Rectal smooth muscle tissue (tissue), 1 donor: Measurements from ENCODE around the gene COL27A1.

ENCODE experiments used
- H3K27ac ChIP-seq: one replicate; pipeline ENCODE4 v1.7.0; 2013; ENCODE audit warnings: low read depth, low read length, inconsistent platforms
- H3K27me3 ChIP-seq: one replicate; pipeline ENCODE4 v1.7.0; 2013; ENCODE audit warnings: low read length; ENCODE audit not compliant: control insufficient read depth, insufficient read depth
- H3K36me3 ChIP-seq: one replicate; pipeline ENCODE4 v1.7.0; 2013; ENCODE audit warnings: low read length; ENCODE audit not compliant: control insufficient read depth, insufficient read depth
- H3K4me1 ChIP-seq: one replicate; pipeline ENCODE4 v1.7.0; 2013; ENCODE audit warnings: low read length; ENCODE audit not compliant: control insufficient read depth, insufficient read depth
- H3K4me3 ChIP-seq: one replicate; pipeline ENCODE4 v1.7.0; 2013; ENCODE audit warnings: low read length
- H3K9ac ChIP-seq: one replicate; pipeline ENCODE4 v1.7.0; 2013; ENCODE audit warnings: low read length

Gene COL27A1

GRCh38 chr9:114169029-114169951, 14.0 kb downstream of the COL27A1 start:
- no peak overlapping the region for H3K27ac ChIP-seq
- no peaks in the 10 kb centered on the region for H3K27me3 ChIP-seq
- H3K36me3 ChIP-seq, result no peaks in the 10 kb centered on the region
- H3K4me1 ChIP-seq, result peaks cover 12% of the 10 kb centered on the region
- H3K9ac ChIP-seq, result no peak overlapping the region
- H3K4me3 ChIP-seq, result no peak overlapping the region

GRCh38 chr9:114169952-114170770, 14.8 kb downstream of the COL27A1 start:
- no peaks in the 10 kb centered on the region for H3K36me3 ChIP-seq
- no peak overlapping the region for H3K27ac ChIP-seq
- no peaks in the 10 kb centered on the region for H3K27me3 ChIP-seq
- H3K9ac ChIP-seq, result no peak overlapping the region
- H3K4me1 ChIP-seq, result peaks cover 18% of the 10 kb centered on the region
- no peak overlapping the region for H3K4me3 ChIP-seq

- H3K9ac ChIP-seq, result no peak overlapping the region
- H3K4me1 ChIP-seq, result peaks cover 19% of the 10 kb centered on the region
- no peak overlapping the region for H3K27ac ChIP-seq
Observed at GRCh38 chr9:114170771-114171461, 15.6 kb downstream of the COL27A1 start.

GRCh38 chr9:114171500-114171899, 16.2 kb downstream of the COL27A1 start:
- H3K27ac ChIP-seq, result no peak overlapping the region
- H3K36me3 ChIP-seq, result no peaks in the 10 kb centered on the region
- no peaks in the 10 kb centered on the region for H3K27me3 ChIP-seq
- peaks cover 25% of the 10 kb centered on the region for H3K4me1 ChIP-seq
- no peak overlapping the region for H3K9ac ChIP-seq
- no peak overlapping the region for H3K4me3 ChIP-seq

More at GRCh38 chr9:114170771-114171461, 15.6 kb downstream of the COL27A1 start:
- no peaks in the 10 kb centered on the region for H3K36me3 ChIP-seq
- no peaks in the 10 kb centered on the region for H3K27me3 ChIP-seq
- H3K4me3 ChIP-seq, result no peak overlapping the region

- H3K4me1 ChIP-seq, result peaks cover 35% of the 10 kb centered on the region
Observed at GRCh38 chr9:114172981-114173833, 17.9 kb downstream of the COL27A1 start.

GRCh38 chr9:114174557-114174875, 19.2 kb downstream of the COL27A1 start:
- Histone ChIP-seq H3K9ac (no peak overlapping the region), H3K27ac (peak overlapping the region; percentile 83), H3K36me3 (no peaks in the 10 kb centered on the region), H3K4me1 (peaks cover 46% of the 10 kb centered on the region), H3K4me3 (no peak overlapping the region), H3K27me3 (no peaks in the 10 kb centered on the region)

More at GRCh38 chr9:114172981-114173833, 17.9 kb downstream of the COL27A1 start:
- peak overlapping the region; percentile 69 for H3K27ac ChIP-seq
- H3K9ac ChIP-seq, result no peak overlapping the region
- H3K27me3 ChIP-seq, result no peaks in the 10 kb centered on the region
- H3K36me3 ChIP-seq, result no peaks in the 10 kb centered on the region
- H3K4me3 ChIP-seq, result no peak overlapping the region

GRCh38 chr9:114174876-114175771, 19.8 kb downstream of the COL27A1 start:
- H3K27ac ChIP-seq, result peak overlapping the region; percentile 83
- H3K36me3 ChIP-seq, result no peaks in the 10 kb centered on the region
- H3K9ac ChIP-seq, result no peak overlapping the region
- peaks cover 46% of the 10 kb centered on the region for H3K4me1 ChIP-seq
- H3K4me3 ChIP-seq, result no peak overlapping the region
- no peaks in the 10 kb centered on the region for H3K27me3 ChIP-seq

- H3K4me3 ChIP-seq, result no peak overlapping the region
- peaks cover 60% of the 10 kb centered on the region for H3K4me1 ChIP-seq
- no peak overlapping the region for H3K9ac ChIP-seq
- H3K27ac ChIP-seq, result peak overlapping the region; percentile 21
- H3K36me3 ChIP-seq, result no peaks in the 10 kb centered on the region
- no peaks in the 10 kb centered on the region for H3K27me3 ChIP-seq
Observed at GRCh38 chr9:114176624-114177291, 21.4 kb downstream of the COL27A1 start.

- H3K9ac ChIP-seq, result no peak overlapping the region
- no peaks in the 10 kb centered on the region for H3K36me3 ChIP-seq
- H3K27ac ChIP-seq, result no peak overlapping the region
- peaks cover 60% of the 10 kb centered on the region for H3K4me1 ChIP-seq
- no peak overlapping the region for H3K4me3 ChIP-seq
- H3K27me3 ChIP-seq, result no peaks in the 10 kb centered on the region
Observed at GRCh38 chr9:114177423-114178064, 22.2 kb downstream of the COL27A1 start.

GRCh38 chr9:114178076-114178475, 22.7 kb downstream of the COL27A1 start:
- no peak overlapping the region for H3K4me3 ChIP-seq
- no peak overlapping the region for H3K9ac ChIP-seq
- H3K36me3 ChIP-seq, result no peaks in the 10 kb centered on the region
- H3K4me1 ChIP-seq, result peaks cover 56% of the 10 kb centered on the region
- H3K27me3 ChIP-seq, result no peaks in the 10 kb centered on the region
- H3K27ac ChIP-seq, result no peak overlapping the region
